Peyer's patch (tissue), 4 donors: ENCODE measurements around the gene GTF2B. TPM values are rescaled to one million over a fixed set of nuclear protein-coding genes. Genes with fewer than 3 reads are reported as not detected.

Experiments
- DNase-seq, 3 donors: peaks; one replicate each; pipeline ENCODE4 v3.0.0-alpha.2; 2017 to 2019
- H3K27ac ChIP-seq, 4 donors: fragments of 200-600 bp; sonication (generic); one replicate each; pipeline ENCODE4 v1.5.1; 2016 to 2019
- H3K27me3 ChIP-seq, 2 donors: fragments of 200-600 bp; sonication (generic); one replicate each; pipeline ENCODE4 v1.5.1; 2019
- H3K36me3 ChIP-seq, 3 donors: fragments of 200-600 bp; sonication (generic); one replicate each; pipeline ENCODE4 v1.5.1; 2016 to 2019
- H3K4me1 ChIP-seq, 4 donors: fragments of 200-600 bp; sonication (generic); one replicate each; pipeline ENCODE4 v1.5.1; 2016 to 2019
- H3K4me3 ChIP-seq, 4 donors: fragments of 200-600 bp; sonication (generic); 1 replicate in 3 of 4; 2 replicates in 1 of 4; pipeline ENCODE4 v1.5.1; 2016 to 2019; ENCODE audit warnings: mild to moderate bottlenecking in 1 of 4
- H3K9me3 ChIP-seq, 4 donors: fragments of 200-600 bp; sonication (generic); one replicate each; pipeline ENCODE4 v1.5.1; 2016 to 2019; ENCODE audit warnings: mild to moderate bottlenecking in 1 of 4
- CTCF ChIP-seq, 6 experiments: fragments of 450-650 bp in 4 of 6; fragments of 200-600 bp in 2 of 6; sonication (generic) in 1 of 6; IDR thresholded peaks; one replicate each; pipeline ENCODE4 v1.5.1; 2017 to 2019; ENCODE audit warnings: antibody characterized with exemption in 6 of 6, mild to moderate bottlenecking in 3 of 6, moderate library complexity in 1 of 6
- POLR2A ChIP-seq, 2 donors: fragments of 450-650 bp; IDR thresholded peaks; one replicate each; pipeline ENCODE4 v1.5.1; 2017; ENCODE audit warnings: antibody characterized with exemption in 2 of 2, mild to moderate bottlenecking in 2 of 2, moderate library complexity in 2 of 2
- total RNA-seq, 4 donors: library from RNA; depleted of rRNA; stranded (reverse); fragments of >200 nt; gene quantifications; one replicate each; pipeline ENCODE4 v1.1.0, GENCODE V29; 2016

Gene GTF2B
- total RNA-seq, 4 donors from 2014 or later, result 15.1 to 31.4 (median 26.0) TPM

- H3K27ac ChIP-seq, result peak overlapping the region; percentile 96 to 97 (median 96)
- peaks cover 0 to 20% (median 9%) of the 10 kb centered on the region in 4 donors for H3K4me1 ChIP-seq
- H3K36me3 ChIP-seq, result peaks cover 0 to 2% (median 0%) of the 10 kb centered on the region in 3 donors
- TF ChIP-seq CTCF (IDR thresholded peaks at IDR 0.05) (no peak), POLR2A (IDR thresholded peaks at IDR 0.05) (no peak)
- peak overlapping the region; percentile 91 to 98 (median 94) for H3K4me3 ChIP-seq
- H3K27me3 ChIP-seq, result no peaks in the 10 kb centered on the region
- no peaks in the 10 kb centered on the region for H3K9me3 ChIP-seq
- no peak for DNase-seq
These were observed 579 bp upstream of the GTF2B start for GRCh38 chr1:88891951-88892340.

- Histone ChIP-seq H3K27ac (peak overlapping the region; percentile 96 to 97 (median 96)), H3K9me3 (no peaks in the 10 kb centered on the region), H3K4me1 (peaks cover 0 to 20% (median 9%) of the 10 kb centered on the region in 4 donors), H3K36me3 (peaks cover 0 to 13% (median 0%) of the 10 kb centered on the region in 3 donors), H3K27me3 (no peaks in the 10 kb centered on the region), H3K4me3 (peak overlapping the region; percentile 91 to 98 (median 94))
- DNase-seq, result peak in 2 of 3 donors; percentile 28 to 62
- no peak for TF ChIP-seq POLR2A (IDR thresholded peaks at IDR 0.05)
- no peak for TF ChIP-seq CTCF (IDR thresholded peaks at IDR 0.05)
These were observed 513 bp downstream of the GTF2B start for GRCh38 chr1:88890791-88891317.

- Histone ChIP-seq H3K9me3 (no peaks in the 10 kb centered on the region), H3K4me1 (peaks cover 0 to 20% (median 9%) of the 10 kb centered on the region in 4 donors), H3K27me3 (no peaks in the 10 kb centered on the region), H3K27ac (peak overlapping the region in 3 of 4 donors; percentile 96 to 97 (median 96)), H3K4me3 (peak overlapping the region; percentile 91 to 98 (median 94)), H3K36me3 (peaks cover 0 to 21% (median 0%) of the 10 kb centered on the region in 3 donors)
- TF ChIP-seq POLR2A (IDR thresholded peaks at IDR 0.05) (no peak), CTCF (IDR thresholded peaks at IDR 0.05) (no peak)
- no peak for DNase-seq
These were observed 1.2 kb downstream of the GTF2B start for GRCh38 chr1:88890131-88890530.

GRCh38 chr1:88888750-88889149 lies 2.6 kb downstream of the GTF2B start:
- Histone ChIP-seq H3K36me3 (peaks cover 0 to 34% (median 0%) of the 10 kb centered on the region in 3 donors), H3K27me3 (no peaks in the 10 kb centered on the region), H3K9me3 (no peaks in the 10 kb centered on the region), H3K27ac (no peak overlapping the region), H3K4me3 (no peak overlapping the region), H3K4me1 (peaks cover 0 to 20% (median 9%) of the 10 kb centered on the region in 4 donors)
- DNase-seq, result no peak
- no peak for TF ChIP-seq POLR2A (IDR thresholded peaks at IDR 0.05)
- no peak for TF ChIP-seq CTCF (IDR thresholded peaks at IDR 0.05)

- DNase-seq, result no peak
- Histone ChIP-seq H3K36me3 (peaks cover 0 to 46% (median 0%) of the 10 kb centered on the region in 3 donors), H3K27me3 (no peaks in the 10 kb centered on the region), H3K4me1 (peaks cover 0 to 20% (median 9%) of the 10 kb centered on the region in 4 donors), H3K4me3 (no peak overlapping the region), H3K27ac (no peak overlapping the region), H3K9me3 (no peaks in the 10 kb centered on the region)
- TF ChIP-seq CTCF (IDR thresholded peaks at IDR 0.05) (no peak), POLR2A (IDR thresholded peaks at IDR 0.05) (no peak)
These were observed 5.4 kb downstream of the GTF2B start for GRCh38 chr1:88885933-88886332.
